HG03139 (cell line): ENCODE measurements around the gene CAMK2B.

ENCODE experiments used
- ATAC-seq: cut with Tn5 transposase; IDR thresholded peaks from one replicate; pipeline ENCODE4 v1.9.1; 2021; ENCODE audit not compliant: unreplicated experiment

Gene CAMK2B

DNA sequence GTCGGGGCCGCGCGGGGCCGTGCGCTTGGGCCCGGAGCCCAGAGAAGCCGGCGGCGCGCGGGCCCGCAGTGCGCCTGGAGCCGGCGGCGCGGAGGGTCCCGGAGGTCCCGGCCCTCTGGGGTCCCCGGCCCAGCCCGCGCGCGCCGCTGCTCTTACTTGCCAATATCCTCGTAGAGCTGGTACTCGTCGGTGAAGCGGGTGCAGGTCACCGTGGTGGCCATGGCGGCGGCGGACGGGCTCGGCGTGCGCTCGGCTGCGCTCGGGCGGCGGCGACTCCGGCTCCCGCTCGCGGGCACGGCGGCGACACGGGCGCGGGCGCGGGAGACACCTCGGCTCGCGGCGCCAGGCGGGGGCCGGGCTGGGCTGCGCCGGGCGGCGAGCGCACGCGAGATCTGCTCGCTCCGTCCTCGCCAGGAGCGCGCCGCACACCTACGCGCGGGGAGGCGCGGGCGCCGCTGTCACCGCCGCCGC, at the start of gene CAMK2B:
CAMK2B (minus strand) TSS at position 394 of the 471 bp plus-strand sequence; CDS start at position 221, 173 bp downstream.
- no peak for ATAC-seq

- no peak for ATAC-seq
Observed at GRCh38 chr7:44374007-44374763, 48.8 kb upstream of the CAMK2B start.

DNA sequence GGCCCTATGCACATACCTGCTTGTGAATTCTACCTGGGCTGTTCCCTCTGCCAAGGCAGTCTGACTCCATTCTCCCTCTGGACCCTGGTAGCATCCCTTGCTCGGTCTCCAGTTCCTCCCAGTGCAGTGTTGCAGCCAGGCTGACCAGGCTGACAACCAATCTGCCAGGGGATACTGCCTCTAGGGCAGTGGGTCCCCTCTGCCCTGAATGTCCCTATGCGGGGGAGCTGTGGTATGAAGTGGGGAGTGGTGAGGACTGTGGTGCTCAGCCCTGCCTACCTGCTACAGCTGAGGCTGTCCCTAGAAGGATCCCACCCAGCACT, 48.0 kb upstream of the CAMK2B start:
- no peak for ATAC-seq

DNA sequence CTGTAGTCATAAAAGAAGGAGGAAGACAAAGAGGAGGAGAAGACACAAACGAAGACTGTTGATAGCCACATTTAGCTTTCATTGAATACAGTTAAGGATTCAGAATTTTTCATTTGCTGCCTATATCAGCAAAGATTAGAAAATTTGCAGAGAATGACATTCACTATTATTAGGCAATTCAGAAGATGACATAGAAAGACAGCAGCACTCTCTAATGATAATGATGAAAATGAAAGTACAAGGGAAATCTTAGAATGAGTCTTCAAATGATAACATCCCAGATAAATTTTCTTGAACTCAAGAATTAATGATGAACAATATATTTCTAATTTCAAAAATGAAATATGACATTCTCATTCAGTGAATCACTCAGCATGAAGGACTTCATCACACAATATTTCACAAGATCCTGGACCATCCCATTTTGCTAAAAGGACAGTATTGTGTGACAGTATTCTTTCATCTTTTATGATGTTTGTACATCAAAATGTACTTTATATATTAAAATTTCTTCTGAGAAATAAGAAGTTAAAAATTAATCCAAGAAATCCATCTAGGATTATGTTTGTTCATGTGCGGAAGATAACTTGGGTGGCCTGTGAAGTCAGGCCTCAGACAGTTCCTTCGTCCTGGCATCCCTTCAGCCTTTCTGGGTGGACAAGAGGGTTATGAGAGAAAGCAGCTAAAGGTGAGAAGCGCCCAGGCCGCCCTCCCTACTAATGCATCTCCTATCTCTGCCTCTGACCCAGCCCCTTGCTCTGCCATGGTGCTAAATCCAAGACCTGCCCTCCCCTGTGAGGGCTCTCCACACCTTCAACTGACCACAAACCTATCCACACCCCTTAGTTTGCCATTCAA, 47.4 kb upstream of the CAMK2B start:
- ATAC-seq: no peak

GRCh38 chr7:44368885-44369284, 43.5 kb upstream of the CAMK2B start:
- ATAC-seq: no peak

DNA sequence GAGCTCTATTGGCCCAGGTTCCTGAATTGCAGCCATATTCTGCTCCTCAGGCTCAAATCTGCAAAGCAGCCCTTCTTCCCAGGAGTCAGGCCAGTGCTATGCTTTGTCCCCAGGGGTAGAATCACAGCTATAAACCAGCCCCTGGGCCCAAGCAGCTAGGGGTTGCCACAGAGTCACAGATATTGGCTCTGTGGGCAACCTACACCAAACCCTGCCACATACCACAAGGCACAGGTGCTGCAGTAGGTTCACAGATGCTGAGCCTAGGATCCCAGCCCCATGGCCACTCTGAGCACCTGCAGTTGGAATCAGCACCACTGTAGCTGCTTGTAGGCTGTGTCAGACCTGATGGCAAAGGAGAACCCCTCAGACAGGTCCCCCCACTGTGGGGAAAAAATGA, 43.1 kb upstream of the CAMK2B start:
- no peak for ATAC-seq

DNA sequence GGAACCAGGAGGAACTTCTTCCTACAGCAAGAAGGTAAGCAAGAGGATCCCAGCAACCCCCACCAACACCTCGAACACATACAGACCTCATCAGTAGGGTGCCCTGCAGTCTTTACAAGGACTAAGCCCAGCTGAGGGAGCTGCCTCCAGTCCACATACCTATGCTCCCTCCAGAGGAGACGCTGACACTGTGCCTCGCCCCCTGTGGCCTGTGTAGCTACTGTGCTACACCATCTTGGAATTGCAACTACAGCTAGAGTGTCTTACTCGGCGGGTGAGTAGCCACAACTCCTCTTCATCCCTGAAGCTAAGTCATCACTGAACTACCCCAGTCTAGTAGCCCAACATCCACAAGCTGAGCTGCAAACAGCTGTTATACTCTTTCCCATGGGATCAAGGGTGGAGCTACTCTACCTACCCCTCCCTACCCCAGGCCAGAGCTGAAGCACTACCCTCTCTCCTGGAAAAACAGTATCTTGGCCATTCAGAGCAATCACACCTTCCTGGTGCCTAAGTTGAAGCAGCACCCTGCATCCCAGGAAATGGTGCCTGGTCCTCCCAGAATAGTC, 42.2 kb upstream of the CAMK2B start:
- no peak for ATAC-seq

DNA sequence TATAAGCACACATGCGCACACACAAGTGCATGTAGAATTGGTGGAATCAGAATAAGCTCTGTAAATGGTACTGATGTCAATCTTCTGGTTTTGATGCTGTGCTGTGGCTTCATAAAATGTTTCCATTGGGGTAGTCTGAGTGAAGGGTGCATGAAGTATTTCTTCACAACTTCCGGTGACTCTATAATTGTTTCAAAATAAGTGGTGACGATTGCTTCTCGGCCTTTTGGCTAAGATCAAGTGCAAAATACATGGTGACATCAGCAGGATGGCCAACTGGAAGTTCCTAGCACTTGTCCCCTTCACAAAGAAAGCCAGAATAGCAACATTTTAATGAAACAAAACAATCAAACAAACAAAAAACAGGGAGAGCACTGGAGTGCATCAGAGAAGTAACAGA, 41.6 kb upstream of the CAMK2B start:
- ATAC-seq: no peak

DNA sequence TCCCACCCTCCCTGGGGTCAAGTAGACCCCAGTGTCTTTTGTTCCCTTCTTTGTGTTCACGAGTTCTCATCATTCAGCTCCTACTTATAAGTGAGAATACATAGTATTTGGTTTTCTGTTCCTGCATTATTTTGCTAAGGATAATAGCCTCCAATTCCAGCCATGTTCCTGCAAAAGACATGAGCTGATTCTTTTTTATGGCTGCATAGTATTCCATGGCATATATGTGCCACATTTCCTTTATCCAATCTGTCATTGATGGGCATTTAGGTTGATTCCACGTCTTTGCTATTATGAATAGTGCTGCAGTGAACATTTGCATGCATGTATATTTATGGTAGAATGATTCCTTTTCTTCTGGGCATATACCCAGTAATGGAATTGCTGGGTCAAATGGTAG, 28.3 kb upstream of the CAMK2B start:
- no peak for ATAC-seq

- no peak for ATAC-seq
Observed at GRCh38 chr7:44348851-44349781, 23.7 kb upstream of the CAMK2B start.

GRCh38 chr7:44348300-44348699, 22.9 kb upstream of the CAMK2B start:
- ATAC-seq: no peak

DNA sequence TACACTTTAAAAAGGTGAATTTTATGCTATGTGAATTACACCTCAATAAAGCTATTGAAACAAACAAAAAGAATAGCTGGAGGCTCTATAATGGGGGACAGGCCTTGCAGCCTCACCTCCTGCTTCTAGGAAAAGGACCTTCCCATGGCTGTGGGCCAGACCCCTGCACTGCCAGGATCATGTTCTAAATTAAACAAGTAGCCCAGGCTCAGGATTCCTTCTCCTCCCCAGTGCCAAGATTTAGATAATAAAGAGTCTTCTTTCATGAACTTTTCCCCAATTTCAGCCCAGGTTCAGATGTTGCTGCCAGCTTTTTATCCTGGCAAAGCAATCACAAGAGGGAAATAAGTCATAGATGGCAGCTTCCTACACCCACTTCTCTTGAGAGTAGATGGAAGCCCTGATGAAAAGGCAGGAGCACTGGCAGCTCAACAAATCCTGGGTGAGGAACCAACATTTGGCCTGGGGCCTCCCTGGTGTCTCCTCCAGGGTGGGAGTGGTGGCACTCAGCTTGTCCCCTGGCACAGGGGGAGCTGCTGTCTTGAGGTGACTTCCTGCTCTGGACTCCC, 22.2 kb upstream of the CAMK2B start:
- no peak for ATAC-seq

- ATAC-seq: no peak
Observed at GRCh38 chr7:44346063-44346462, 20.7 kb upstream of the CAMK2B start.

- ATAC-seq: no peak
Observed at GRCh38 chr7:44341401-44341800, 16.0 kb upstream of the CAMK2B start.

GRCh38 chr7:44338600-44338999, 13.2 kb upstream of the CAMK2B start:
- no peak for ATAC-seq

DNA sequence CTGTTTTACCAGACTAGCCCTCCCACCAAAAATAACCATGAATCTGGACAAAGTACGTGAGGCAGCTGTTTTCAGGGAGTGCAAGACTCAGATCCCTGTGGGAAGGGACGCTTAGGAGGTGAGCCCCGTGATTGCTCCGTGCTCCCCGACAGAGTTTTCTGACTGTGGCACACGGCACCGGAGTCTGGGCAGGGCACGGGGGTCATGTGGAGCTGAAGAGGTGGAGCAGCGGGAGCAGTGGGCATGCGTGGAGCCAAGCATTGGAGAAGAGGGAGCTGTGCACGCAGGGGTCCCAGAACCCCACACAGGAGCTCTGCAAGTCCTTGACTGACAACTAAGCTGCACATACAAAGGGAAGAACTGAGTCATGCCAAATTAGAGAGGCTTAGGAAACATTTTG, 11.1 kb upstream of the CAMK2B start:
- no peak for ATAC-seq

GRCh38 chr7:44335184-44335583, 9.8 kb upstream of the CAMK2B start:
- no peak for ATAC-seq

GRCh38 chr7:44334734-44335097, 9.3 kb upstream of the CAMK2B start:
- ATAC-seq: no peak

DNA sequence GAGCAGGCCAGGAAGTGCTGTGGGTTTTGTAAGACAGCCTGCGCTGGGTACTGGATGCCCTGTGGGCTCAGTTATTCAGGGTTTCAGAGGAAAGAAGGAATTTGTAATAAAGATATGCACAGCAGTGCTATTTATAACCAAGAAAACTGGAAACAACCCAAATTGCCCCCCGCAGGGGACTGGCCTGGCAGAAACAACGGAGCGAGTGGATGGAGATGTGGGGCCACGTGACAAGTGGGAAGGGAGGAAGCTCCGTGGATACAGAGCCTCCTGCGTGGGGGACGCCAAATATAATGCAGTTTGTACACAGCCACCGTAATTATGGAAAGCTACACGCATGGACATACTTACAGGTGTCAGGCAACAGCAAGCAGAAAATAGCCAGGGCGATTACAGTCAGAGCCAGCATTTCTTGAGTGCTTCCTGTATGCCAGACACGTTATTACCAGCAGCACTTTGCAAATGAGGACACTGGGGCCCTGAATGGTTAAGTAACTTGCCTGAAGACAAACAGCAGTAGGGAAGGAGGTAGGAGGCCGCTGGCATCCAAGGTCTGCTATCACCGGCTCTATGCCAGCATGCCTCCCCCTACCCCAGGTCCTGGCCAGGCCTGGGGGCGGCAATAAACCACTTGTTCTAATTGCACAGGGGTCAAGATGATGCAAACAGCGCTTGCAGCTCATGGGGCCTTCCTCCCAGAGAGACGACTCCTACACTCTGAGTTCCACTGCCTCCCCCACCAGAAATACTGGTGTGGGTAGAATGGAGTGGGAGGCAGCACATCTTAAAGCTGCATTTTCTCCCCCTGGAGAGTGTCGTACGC, 8.7 kb upstream of the CAMK2B start:
- ATAC-seq: no peak

DNA sequence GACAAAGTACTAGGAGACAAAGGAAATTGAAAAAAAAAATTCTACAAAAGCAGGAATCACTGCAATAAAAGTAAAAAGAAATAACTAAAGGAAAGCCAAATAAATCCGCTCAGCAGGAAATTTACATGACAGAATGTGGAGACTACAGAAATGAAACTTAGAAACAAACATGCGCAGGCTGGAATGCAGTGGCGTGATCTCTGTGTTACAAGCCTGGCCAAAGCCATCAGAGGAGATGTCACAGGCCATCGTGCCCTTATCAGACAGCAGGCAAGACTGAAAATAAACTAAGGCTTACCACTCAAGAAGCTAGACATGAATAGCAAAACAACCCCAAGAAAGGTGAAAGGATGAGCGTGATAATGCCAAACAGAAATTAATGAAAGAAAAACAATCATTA, 6.3 kb upstream of the CAMK2B start:
- ATAC-seq: no peak
